ENCODE measurements around the gene PRICKLE1.

The PRICKLE1 gene

DNA sequence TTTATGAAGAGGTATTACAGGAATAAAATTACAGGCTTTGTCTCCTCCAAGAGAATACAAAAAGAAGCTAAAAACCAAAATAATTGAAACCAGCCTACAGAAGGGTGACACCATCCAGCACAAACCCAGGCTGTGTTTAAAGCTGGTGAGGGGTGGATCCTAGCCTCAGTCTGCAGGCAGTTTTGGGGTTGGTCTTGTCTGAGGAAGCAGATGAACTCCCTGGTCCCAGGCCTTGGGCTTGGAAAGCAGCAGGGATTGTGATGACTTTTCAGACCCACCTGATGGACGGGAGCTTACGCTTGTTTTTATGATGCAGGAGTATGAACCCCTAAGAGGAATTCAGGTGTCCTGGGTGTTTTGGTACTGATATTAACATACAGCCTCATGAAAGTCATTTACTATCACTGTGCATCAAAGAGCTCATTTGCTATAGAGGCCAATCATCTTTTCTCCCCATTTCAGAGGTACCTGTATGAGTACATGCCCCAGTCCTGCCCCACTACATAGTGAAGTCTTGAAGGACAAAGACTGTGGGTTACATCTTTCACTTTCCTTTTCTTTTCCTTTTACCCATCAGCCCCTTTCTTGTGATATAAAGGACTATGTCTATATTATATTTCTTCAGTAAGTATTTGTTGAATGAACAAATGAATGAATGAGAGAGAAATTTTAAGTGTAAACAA lies 18.1 kb downstream of the PRICKLE1 start:
- Histone ChIP-seq H3K9ac (ENCODE audit: low read length) (no peak overlapping the region), H3K27ac (ENCODE audit: low read depth, low read length) (no peak overlapping the region), H3K4me1 (ENCODE audit: insufficient read depth, low read length) (no peaks in the 10 kb centered on the region)

DNA sequence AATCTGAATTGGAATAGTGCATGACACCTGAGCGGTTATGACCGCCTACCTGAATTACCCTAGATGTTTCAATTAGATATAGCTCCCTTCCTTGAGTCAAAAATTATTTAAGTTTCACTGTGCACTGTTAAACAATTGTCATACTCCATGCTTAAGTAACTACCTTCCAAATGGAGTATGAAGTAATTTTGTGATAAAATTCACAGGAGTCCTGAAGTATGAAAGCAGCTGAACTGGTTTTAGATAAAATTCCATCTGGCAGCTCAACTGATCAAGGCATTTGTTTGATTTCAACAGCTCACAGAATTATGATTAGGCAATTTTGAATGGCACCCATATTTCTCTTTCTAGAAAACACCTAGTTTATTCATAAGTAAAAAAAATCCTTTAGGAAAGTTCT lies 19.5 kb downstream of the PRICKLE1 start:
- Histone ChIP-seq H3K27ac (ENCODE audit: low read depth, low read length) (no peak overlapping the region), H3K4me1 (ENCODE audit: insufficient read depth, low read length) (no peaks in the 10 kb centered on the region), H3K4me3 (ENCODE audit: low read depth in 1 of 2, low read length in 2 of 2) (no peak overlapping the region), H3K36me3 (ENCODE audit: insufficient read depth, low read length) (no peaks in the 10 kb centered on the region), H3K9me3 (ENCODE audit: low read length) (no peaks in the 10 kb centered on the region), H3K27me3 (ENCODE audit: control insufficient read depth in 1 of 2, insufficient read depth in 2 of 2, low read length in 2 of 2) (no peaks in the 10 kb centered on the region), H3K9ac (ENCODE audit: low read length) (no peak overlapping the region)

More for the DNA sequence above, 18.1 kb downstream of the PRICKLE1 start:
- Histone ChIP-seq H3K36me3 (ENCODE audit: insufficient read depth, low read length) (no peaks in the 10 kb centered on the region), H3K4me3 (ENCODE audit: low read depth in 1 of 2, low read length in 2 of 2) (no peak overlapping the region), H3K27me3 (ENCODE audit: control insufficient read depth in 1 of 2, insufficient read depth in 2 of 2, low read length in 2 of 2) (no peaks in the 10 kb centered on the region), H3K9me3 (ENCODE audit: low read length) (no peaks in the 10 kb centered on the region)

DNA sequence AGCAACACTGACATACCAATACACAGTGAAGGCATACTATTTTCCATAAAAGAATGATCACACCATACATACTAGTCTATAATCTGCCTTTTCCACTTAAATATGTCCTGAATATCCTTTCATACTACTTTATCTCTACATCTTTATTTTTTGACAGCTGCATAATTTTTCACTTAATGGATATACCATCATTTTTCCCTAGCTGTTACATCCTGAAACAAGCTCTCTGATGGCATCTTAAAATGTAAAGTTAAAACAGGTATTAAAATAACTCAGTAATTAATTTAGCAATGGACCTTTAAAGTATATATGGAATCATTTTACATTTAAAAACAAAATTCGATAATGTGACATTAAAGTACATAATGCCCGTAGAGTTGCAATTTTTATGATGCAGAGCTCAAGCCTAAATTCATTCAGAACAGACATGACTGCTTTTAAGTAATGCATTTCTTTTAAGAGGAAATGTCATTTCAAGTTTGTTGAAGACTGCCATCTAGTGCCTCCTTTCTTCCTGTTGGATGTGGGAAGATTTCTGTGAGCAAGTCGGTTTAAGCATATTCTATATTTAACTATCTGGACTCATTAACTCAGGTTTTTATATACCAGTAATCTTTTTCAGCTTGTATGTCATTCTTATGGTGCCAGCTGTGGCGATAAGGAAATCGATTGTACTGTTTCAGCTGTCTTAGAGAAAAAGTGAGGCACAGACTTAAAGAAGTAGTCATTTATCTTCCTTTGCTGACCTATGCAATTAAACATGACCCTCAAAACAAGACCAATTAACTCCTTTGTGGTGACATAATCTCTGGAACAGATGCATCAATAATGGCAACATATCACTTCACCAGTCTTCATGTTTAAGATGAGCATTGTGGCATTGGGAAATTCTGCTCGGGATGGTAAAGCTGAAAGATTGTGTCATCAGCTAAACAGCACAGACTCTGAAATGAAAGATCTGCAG lies 20.3 kb downstream of the PRICKLE1 start:
- no peak overlapping the region for H3K9ac ChIP-seq (ENCODE audit: low read length)
- no peaks in the 10 kb centered on the region for H3K4me1 ChIP-seq (ENCODE audit: insufficient read depth, low read length)
- no peak overlapping the region for H3K27ac ChIP-seq (ENCODE audit: low read depth, low read length)
- no peaks in the 10 kb centered on the region for H3K9me3 ChIP-seq (ENCODE audit: low read length)
- no peaks in the 10 kb centered on the region for H3K27me3 ChIP-seq (ENCODE audit: control insufficient read depth in 1 of 2, insufficient read depth in 2 of 2, low read length in 2 of 2)
- no peaks in the 10 kb centered on the region for H3K36me3 ChIP-seq (ENCODE audit: insufficient read depth, low read length)
- no peak overlapping the region for H3K4me3 ChIP-seq (ENCODE audit: low read depth in 1 of 2, low read length in 2 of 2)

DNA sequence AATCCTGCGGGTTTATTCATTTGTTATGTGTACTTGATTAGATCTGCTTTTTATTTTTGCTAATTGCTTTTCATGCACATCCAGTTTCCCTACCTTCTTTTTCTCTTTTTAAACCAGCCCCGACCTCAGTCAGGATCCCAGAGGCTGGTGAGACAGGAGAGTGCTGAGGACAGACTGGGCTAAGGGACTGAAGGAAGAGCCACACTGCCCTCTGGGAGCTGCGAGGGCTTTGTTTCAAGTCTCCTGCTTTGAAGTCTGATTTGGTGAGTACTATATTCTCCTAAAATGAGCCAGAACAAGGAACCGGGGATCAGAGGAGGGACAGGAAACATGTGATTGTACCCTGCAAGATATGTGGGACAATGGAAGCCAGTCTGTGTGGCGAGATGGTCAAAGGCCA lies 23.9 kb downstream of the PRICKLE1 start:
- H3K27ac ChIP-seq (ENCODE audit: low read depth, low read length): no peak overlapping the region

DNA sequence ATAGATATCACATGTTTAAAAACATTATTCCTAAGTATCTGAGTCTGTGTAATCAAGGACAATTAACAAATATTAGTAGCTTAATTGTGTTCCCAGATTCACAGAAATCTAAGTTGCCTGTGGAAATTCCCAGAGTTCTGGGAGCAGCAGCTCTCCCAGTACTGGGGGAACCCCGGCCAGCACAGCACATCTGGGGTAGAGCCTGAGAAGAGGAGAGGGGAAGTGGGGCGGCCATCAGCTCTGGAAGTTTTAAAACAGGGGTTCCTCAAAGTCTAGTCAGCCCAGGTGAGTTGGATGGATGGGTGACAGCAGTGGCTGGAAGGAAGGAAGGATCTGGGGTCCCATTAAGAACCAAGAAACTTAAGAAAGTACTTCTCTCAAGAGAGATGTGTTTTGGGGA lies 24.6 kb downstream of the PRICKLE1 start:
- Histone ChIP-seq H3K27ac (ENCODE audit: low read depth, low read length) (no peak overlapping the region), H3K9ac (ENCODE audit: low read length) (no peak overlapping the region), H3K4me1 (ENCODE audit: insufficient read depth, low read length) (no peaks in the 10 kb centered on the region), H3K36me3 (ENCODE audit: insufficient read depth, low read length) (no peaks in the 10 kb centered on the region), H3K27me3 (ENCODE audit: control insufficient read depth in 1 of 2, insufficient read depth in 2 of 2, low read length in 2 of 2) (no peaks in the 10 kb centered on the region), H3K4me3 (ENCODE audit: low read depth in 1 of 2, low read length in 2 of 2) (no peak overlapping the region), H3K9me3 (ENCODE audit: low read length) (no peaks in the 10 kb centered on the region)

More for the DNA sequence above, 23.9 kb downstream of the PRICKLE1 start:
- H3K9me3 ChIP-seq (ENCODE audit: low read length): no peaks in the 10 kb centered on the region
- H3K4me3 ChIP-seq (ENCODE audit: low read depth in 1 of 2, low read length in 2 of 2): no peak overlapping the region
- no peaks in the 10 kb centered on the region for H3K4me1 ChIP-seq (ENCODE audit: insufficient read depth, low read length)
- H3K36me3 ChIP-seq (ENCODE audit: insufficient read depth, low read length): no peaks in the 10 kb centered on the region
- H3K9ac ChIP-seq (ENCODE audit: low read length): no peak overlapping the region
- H3K27me3 ChIP-seq (ENCODE audit: control insufficient read depth in 1 of 2, insufficient read depth in 2 of 2, low read length in 2 of 2): no peaks in the 10 kb centered on the region

DNA sequence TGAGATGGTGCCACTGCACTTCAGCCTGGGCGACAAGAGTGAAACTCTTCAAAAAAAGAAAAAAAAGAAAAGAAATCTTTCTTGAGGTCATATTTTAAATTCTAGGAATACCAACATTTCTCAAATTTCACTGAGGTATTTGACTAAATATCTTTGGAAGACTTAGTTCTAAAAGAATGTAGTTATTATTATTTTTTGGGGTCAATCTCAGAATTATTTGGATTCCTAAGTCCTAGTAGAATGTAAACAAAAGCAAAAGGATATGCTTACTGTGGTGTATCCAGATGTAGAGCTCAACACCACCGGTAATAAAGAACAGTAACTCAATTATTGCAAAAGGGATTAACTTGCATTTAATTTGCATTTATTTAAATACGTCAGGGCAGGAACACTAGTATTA lies 25.0 kb downstream of the PRICKLE1 start:
- no peaks in the 10 kb centered on the region for H3K9me3 ChIP-seq (ENCODE audit: low read length)
- H3K27ac ChIP-seq (ENCODE audit: low read depth, low read length): no peak overlapping the region
- no peaks in the 10 kb centered on the region for H3K4me1 ChIP-seq (ENCODE audit: insufficient read depth, low read length)
- H3K27me3 ChIP-seq (ENCODE audit: control insufficient read depth in 1 of 2, insufficient read depth in 2 of 2, low read length in 2 of 2): no peaks in the 10 kb centered on the region
- no peak overlapping the region for H3K9ac ChIP-seq (ENCODE audit: low read length)
- no peak overlapping the region for H3K4me3 ChIP-seq (ENCODE audit: low read depth in 1 of 2, low read length in 2 of 2)
- H3K36me3 ChIP-seq (ENCODE audit: insufficient read depth, low read length): no peaks in the 10 kb centered on the region

DNA sequence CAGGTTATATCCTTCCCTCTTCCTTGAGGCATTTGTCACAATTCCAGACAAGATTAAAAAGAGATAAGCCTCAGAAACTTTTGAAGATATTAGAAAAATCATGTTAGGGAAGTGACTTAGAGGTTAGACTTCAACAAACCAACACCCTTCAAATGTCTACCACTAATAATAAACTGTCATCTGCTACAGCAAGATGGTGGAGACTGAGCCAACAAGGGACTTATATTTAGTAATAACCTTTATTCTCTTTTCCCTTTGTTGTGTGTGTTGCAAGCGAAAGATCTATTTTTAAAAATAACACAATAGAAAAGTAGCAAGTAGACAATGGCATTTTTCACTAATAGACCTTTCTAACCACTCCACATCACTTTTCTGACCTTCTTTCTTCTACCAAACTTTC lies 28.6 kb downstream of the PRICKLE1 start:
- no peak overlapping the region for H3K4me3 ChIP-seq (ENCODE audit: low read depth in 1 of 2, low read length in 2 of 2)
- no peaks in the 10 kb centered on the region for H3K27me3 ChIP-seq (ENCODE audit: control insufficient read depth in 1 of 2, insufficient read depth in 2 of 2, low read length in 2 of 2)
- no peaks in the 10 kb centered on the region for H3K36me3 ChIP-seq (ENCODE audit: insufficient read depth, low read length)
- no peak overlapping the region for H3K9ac ChIP-seq (ENCODE audit: low read length)
- H3K4me1 ChIP-seq (ENCODE audit: insufficient read depth, low read length): no peaks in the 10 kb centered on the region
- H3K27ac ChIP-seq (ENCODE audit: low read depth, low read length): no peak overlapping the region
- no peaks in the 10 kb centered on the region for H3K9me3 ChIP-seq (ENCODE audit: low read length)

DNA sequence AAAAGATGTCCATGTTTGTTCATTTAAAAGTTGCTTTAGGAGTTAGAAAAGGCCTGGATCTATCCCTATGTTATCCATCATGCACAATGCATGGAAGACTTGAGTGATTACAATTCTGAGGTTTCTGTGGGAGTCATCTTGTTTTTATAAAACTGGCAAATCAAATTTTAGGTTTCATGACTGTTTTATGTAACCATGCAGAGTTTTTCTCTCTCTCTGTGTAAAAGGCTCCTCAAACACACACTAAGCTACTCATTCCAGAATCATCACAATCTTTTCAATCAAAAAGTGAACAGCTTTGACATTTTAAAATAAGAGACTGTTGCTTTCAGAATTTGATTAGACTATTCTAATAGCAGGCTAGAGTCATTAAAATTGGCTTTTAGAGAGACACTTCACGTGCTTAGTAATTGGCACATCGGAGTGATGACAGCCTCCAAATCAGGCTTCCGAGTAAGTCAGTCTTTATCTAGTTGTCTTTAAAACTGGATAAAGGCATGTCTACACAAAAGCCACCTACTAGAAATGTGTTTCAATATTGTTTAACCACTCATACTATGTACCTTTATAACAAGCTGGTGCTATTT lies 31.9 kb downstream of the PRICKLE1 start:
- Histone ChIP-seq H3K27me3 (ENCODE audit: control insufficient read depth in 1 of 2, insufficient read depth in 2 of 2, low read length in 2 of 2) (no peaks in the 10 kb centered on the region), H3K36me3 (ENCODE audit: insufficient read depth, low read length) (no peaks in the 10 kb centered on the region), H3K9ac (ENCODE audit: low read length) (no peak overlapping the region), H3K27ac (ENCODE audit: low read depth, low read length) (no peak overlapping the region), H3K4me1 (ENCODE audit: insufficient read depth, low read length) (no peaks in the 10 kb centered on the region), H3K9me3 (ENCODE audit: low read length) (no peaks in the 10 kb centered on the region), H3K4me3 (ENCODE audit: low read depth in 1 of 2, low read length in 2 of 2) (no peak overlapping the region)

DNA sequence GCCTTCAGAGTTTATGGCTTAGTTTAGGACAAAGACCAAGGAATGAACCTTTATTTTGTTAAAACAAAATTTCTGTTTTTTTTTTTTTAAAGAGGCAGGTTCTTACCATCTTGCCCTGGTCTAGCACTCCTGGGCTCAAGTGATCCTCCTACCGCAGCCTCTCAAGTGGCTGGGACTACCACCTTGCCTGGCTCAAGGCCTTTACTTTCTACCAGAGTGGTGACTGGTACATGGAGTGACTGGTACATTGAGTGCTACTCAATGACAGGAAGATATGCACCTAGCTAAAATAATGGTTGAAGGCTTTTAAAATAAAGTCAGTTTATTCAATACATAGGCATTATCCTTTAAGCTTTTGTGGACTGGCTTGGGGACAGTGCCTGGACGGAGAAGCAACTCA lies 32.6 kb downstream of the PRICKLE1 start:
- Histone ChIP-seq H3K9me3 (ENCODE audit: low read length) (no peaks in the 10 kb centered on the region), H3K9ac (ENCODE audit: low read length) (no peak overlapping the region), H3K4me3 (ENCODE audit: low read depth in 1 of 2, low read length in 2 of 2) (no peak overlapping the region), H3K27ac (ENCODE audit: low read depth, low read length) (no peak overlapping the region), H3K36me3 (ENCODE audit: insufficient read depth, low read length) (no peaks in the 10 kb centered on the region), H3K27me3 (ENCODE audit: control insufficient read depth in 1 of 2, insufficient read depth in 2 of 2, low read length in 2 of 2) (no peaks in the 10 kb centered on the region), H3K4me1 (ENCODE audit: insufficient read depth, low read length) (no peaks in the 10 kb centered on the region)

DNA sequence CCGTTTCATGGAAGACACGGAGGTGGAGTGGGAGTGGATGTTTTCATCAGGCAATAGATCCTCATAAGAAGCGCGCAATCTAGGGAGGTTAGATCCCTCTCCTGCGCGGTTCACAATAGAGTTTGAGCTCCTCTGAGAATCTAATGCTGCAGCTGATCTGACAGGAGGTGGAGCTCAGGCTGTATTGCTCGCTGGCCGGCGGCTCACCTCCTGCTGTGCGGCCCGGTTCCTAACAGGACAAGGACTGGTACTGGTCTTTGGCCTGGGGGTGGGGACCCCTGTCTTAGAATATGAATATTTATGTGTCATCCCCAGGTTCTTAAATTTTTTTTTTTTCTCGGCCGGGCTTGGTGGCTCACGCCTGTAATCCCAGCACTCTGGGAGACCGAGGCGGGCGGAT lies 36.7 kb downstream of the PRICKLE1 start:
- Histone ChIP-seq H3K4me3 (ENCODE audit: low read depth in 1 of 2, low read length in 2 of 2) (no peak overlapping the region), H3K27ac (ENCODE audit: low read depth, low read length) (no peak overlapping the region), H3K36me3 (ENCODE audit: insufficient read depth, low read length) (no peaks in the 10 kb centered on the region), H3K27me3 (ENCODE audit: control insufficient read depth in 1 of 2, insufficient read depth in 2 of 2, low read length in 2 of 2) (no peaks in the 10 kb centered on the region), H3K9ac (ENCODE audit: low read length) (no peak overlapping the region), H3K4me1 (ENCODE audit: insufficient read depth, low read length) (no peaks in the 10 kb centered on the region), H3K9me3 (ENCODE audit: low read length) (no peaks in the 10 kb centered on the region)

DNA sequence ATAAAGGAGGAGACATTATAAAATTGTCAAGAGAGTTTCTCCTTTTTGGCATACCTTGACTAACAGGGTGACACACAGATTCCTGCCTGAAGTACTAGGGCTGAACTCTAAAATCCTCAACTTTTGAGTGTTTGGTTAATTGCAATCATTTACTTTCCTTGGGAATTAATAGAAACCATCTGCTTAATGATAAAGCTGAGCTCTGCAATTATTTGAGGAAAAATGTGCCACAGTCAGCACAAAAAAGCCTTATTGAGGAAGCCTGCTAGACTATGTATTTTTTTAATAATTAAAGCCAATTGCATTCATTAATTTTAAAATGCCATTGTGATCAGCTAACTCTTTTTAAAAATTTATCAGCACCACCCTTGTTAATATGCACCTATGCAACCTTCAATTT lies 38.7 kb downstream of the PRICKLE1 start:
- Histone ChIP-seq H3K9ac (ENCODE audit: low read length) (no peak overlapping the region), H3K27ac (ENCODE audit: low read depth, low read length) (no peak overlapping the region), H3K4me3 (ENCODE audit: low read depth in 1 of 2, low read length in 2 of 2) (no peak overlapping the region), H3K9me3 (ENCODE audit: low read length) (no peaks in the 10 kb centered on the region), H3K36me3 (ENCODE audit: insufficient read depth, low read length) (no peaks in the 10 kb centered on the region), H3K27me3 (ENCODE audit: control insufficient read depth in 1 of 2, insufficient read depth in 2 of 2, low read length in 2 of 2) (no peaks in the 10 kb centered on the region), H3K4me1 (ENCODE audit: insufficient read depth, low read length) (no peaks in the 10 kb centered on the region)

Measured in muscle layer of colon (tissue), 2 donors.